Dermis microvascular lymphatic vessel endothelial cell (primary cell): ENCODE results near the gene ANK3. TPM values are rescaled to one million over a fixed set of nuclear protein-coding genes. Genes with fewer than 3 reads are reported as not detected.

Source experiments
- DNase-seq, 2 donors: peaks; one replicate each; pipeline versions ENCODE4 v3.0.0 to v3.0.0-alpha.2; 2010; ENCODE audit warnings: low read depth in 2 of 2
- total RNA-seq: library from RNA; depleted of rRNA; stranded (reverse); fragments of >200 nt; gene quantifications from 2 replicates; pipeline ENCODE4 v1.2.1, GENCODE V29; 2014

The ANK3 gene
- total RNA-seq, 1 donor from 2014 or later = 0.77 TPM

DNA sequence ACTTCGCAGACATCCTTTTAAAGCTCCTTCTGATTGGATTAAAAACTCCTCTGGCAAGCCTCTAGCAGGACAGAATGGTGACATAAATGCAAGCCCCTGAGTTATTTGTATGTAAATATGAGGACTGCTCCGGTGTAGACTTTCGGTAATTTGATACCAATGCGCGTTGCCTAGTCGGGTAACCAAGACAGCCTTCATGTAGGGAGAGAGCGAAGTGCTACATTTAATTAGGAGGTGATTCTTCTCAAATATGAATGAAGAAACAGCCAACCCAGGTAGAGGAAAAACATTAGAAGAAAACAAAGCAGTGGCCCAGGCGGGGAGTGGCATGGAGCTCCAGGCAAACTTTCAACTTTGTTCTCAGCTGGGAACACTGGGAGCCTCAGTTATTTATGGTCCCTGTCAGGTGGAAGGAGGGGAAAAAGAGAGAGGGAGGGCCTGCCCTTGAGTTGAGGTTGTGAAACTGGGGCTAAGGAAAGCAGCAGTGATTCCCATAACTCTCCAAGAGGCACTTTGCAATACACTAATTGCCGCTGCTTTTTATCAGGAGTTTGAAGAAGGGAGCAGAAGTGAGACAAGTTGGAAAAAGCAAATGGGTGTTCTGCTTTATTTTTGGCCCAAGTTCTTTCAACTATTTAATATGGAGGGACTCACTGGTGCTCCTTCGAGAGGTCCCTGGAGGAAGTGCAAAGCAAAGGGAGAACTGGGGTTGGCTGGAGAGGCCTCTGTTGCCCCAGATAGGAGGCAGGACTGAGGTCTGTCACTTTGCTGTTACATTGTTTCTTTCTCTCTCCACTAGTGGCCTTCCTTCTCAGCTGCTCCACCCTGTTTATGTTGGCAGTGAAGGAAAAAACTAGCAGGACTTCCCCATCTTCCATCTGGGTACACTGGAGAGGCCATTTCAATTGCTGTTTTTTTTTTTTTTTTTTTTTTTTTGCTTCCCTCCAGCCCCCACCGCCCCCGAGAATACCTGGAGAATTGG, 248.7 kb downstream of the ANK3 start:
- peak in 1 of 2 donors; percentile 53 for DNase-seq

DNA sequence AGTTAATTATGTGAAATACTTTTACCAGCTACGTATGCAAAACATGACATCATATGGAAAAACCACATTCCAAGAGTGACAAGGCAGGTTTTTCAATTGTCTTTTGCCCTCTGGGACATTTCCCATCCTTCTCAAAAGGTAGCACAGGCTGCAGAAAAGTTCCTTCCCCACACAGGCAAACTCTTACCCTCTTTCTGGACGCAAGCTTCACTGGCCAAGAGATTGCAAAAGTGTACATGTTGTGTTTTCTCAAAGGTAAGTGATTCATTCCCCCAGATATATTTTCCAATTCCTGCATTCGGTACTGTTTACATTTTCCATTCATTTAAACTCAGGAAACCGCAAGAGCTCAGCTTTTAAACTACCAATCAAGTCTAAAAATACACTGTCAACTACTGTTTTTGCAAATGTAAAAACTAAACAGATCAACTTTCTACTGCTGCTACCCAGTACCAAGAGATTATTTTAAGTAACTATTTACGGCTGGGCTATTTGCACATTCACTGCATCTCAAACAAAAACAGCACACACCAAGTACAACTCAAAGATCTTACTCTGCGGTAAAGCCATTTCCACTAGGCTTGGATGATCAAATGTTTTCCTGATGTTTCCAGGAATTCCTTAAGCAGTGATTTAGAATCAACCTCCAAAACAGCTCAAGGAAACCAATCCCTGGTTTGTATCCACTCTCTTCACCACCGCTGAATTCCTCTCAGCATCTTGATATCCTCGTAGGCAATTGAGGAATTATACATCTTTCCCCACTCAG, 249.7 kb downstream of the ANK3 start:
- DNase-seq = peak in 1 of 2 donors; percentile 60

DNA sequence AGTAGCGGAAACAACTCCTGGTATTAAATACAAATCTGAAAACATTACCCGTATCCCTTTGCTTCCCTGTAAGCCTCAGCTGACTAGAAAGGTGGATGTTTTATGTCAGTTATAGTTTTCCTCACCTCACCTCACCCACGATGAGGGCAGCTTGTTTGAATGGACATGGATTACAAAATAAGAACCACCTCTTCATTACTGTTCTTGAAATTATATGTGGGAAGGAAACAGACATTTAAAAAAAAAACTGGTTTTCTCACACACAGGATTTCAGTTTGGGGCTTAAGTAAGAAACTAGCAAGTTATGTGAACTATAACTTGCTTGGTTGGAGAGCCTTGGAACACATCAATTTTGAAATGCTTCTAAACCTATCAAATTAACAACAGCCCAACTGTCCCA, 250.4 kb downstream of the ANK3 start:
- DNase-seq = no peak

DNA sequence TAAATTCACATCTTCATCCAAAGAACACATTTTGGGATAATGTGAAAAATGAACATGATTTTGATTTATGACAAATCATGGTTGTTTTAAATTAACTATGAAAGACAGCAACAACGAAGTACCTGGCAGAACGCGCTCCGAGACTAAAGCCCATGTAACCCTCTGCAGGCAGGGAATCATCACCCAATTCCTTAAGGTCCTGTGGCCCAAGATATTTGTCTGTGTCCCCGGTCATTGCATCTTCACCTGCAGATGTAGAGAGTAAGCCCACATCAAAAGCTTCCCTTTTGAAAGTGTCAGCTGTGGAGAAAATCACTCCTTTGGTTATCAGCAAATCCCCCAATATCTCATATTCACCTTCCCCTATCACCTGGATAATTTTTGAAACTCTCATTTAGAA, 250.8 kb downstream of the ANK3 start:
- DNase-seq = no peak

DNA sequence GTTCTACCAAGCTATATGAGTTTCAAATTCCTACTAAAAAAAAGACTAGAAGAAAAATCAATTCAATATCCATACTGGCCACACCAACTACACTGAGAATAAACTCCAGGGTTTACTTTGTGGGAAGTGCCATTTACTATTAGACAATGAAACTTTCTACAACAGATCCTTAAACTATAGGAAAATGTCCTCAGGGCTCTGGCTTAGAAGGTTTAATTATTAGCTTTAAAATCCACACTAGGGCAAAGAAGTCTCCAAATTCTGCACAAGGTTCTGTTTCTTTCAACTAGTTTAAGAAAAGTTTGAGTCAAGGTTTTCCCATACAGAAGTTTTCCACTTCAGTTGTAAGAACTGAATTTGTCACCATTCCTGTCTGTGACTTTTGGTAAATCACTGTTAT, 251.6 kb downstream of the ANK3 start:
- DNase-seq = no peak

DNA sequence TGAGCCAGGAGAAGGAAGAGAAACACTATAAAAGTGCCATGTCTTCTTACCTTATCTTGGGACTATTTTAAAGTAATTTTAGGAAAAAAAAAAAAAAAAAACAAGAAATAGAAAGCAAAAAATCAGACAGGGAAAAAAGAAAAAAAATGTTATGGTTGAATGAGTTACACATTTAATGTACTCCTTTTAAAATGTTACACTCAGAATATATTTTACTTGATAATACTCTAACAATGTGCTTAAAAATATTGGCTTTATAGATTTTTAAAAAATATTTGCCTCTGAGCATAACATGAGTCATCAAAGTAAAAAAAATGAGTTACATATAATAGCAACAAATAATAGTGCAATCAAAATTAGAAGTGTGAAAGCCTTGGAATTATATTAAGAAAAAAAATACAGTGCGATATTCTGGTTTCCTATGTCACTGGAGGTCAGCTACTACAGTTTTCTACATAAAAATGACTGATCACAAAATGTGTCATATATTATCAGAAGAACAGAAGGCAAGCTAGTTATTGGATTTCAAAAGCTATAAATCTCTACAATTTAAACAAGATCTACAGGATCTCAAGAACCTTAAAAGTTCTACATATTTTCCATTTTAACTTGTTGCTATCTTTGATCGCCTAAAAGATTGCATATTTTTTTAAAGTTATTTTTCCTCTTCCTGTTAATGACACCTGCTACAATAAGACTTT, 252.2 kb downstream of the ANK3 start:
- DNase-seq = peak in 1 of 2 donors; percentile 5

DNA sequence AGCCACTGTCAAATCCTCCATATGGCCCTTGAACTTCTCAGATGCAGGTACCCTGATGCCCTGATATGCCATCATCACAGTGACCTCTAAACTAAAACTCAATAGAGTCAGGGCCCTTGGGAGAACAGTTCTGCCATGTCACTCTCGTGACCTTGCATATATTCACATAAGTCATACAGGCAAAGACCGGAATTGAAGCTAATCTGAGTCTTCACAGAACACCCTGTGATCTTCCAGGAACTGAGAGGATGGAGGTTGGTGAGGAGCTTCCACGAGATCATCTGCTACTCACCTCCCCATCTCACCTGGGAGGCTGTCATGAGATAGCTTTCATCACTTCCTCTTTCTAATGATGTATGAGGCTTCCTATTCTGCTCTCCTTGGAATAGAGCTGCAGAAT, 254.7 kb downstream of the ANK3 start:
- no peak for DNase-seq

DNA sequence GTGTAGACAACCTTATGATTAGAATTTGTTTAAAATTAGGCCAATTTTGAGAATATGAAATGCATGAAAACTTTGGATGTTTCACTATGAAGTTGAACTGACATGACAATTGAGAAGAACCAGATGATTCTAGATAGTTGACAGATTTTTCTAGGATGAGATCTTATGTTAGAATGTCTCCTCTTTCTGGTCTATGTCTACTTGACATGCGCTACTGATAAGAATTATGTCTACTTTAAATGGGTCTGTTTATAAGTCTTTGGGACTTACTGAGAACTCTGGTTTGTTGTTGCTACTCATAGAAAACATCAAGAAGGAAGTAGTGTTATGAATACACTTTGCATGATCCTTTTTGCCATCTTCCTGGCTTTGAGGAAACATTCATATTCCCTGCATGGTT, 255.1 kb downstream of the ANK3 start:
- DNase-seq = no peak

DNA sequence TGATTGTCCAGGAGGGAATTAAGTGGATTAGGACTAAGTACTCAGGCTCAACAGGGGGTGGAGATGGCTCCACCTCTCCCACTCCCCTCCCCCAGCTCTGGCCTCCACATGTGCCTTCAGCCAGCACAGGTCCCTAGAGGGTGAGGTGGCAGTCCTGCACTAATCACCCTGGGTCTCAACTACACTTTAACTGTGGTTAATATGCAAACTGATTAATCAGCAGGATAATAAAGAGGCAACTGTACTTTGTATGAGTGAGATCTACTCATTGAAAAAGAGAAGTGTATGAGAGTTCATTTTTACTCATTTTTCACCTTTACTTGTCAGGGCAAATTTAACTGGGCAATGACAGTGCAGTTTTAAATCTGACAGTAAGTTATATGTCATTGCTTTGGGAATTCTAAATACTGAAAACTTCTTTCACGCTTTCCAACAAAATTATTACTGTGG, 259.5 kb downstream of the ANK3 start:
- DNase-seq = no peak

DNA sequence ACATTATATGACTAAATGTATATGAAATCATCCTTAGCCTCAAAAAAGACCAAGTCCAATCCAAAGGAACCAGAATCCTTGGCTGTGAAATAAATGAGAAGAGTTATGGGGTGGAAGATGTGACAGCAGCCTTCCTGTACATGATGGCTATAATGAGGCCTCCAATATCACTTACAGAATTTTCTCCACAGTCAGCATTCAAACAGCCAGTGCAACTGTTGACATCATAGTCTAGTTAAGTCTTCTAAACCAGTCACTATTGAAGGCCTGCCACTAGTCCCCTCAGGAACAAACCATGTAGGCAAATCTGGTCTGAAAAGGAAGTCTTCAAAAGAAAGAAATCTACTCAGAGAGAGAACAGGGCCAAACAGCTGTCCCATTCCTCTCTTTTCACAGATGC, 263.8 kb downstream of the ANK3 start:
- DNase-seq = no peak

DNA sequence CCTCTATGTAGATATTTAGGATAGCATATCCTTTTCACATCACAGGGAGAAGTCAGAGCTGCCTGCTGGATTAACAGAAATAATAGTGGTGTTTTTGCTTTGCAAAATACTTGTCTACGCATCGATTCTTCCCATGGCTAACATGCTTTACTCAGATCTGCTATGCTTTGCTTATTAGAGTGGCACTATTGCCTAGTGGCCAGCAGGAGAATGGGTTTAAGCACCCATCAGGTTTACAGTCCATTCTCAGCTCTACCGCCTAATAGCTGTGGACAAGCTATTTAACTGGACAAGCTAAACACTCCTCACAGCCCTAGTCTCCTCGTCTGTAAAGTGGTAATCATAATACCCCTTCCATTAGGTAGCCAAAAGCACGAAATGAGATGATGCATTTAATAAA, 265.1 kb downstream of the ANK3 start:
- no peak for DNase-seq

DNA sequence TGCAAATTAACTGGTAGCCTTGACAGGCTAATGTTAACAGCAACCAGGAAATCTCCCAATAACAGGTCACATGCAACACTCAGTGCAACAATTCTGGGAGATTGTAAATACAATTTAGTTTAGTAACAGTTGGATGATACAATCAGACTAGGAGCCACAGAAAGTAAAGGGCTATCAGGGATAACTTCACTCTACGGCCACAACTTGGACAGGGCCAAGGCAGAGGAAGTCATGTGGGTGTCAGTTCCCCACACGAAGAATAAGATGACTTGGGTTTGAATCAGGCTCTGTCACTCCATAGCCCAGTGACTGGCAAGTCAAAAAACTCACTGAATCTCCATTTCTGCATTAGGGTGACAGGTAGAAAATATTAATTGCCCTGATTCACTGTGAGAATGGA, 266.0 kb downstream of the ANK3 start:
- no peak for DNase-seq

DNA sequence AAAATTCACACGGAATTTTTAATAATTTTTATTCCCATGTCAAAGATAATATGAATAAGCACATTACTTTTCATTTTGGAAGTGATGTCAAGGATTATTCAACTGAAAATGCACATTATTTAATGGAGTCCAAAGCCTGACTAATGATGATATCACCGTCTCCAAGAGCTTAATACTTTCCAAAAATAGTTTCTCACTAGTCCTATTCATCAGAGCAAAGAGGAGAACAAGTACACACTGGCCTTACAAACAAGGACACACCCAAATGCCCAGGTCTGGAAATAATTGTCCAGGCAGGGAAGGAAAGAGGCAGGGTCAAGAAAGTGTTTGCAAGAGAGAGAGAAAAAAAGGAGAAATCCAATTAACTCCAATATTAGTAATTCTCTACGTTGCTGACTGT, 266.5 kb downstream of the ANK3 start:
- DNase-seq = peak in 1 of 2 donors; percentile 44

DNA sequence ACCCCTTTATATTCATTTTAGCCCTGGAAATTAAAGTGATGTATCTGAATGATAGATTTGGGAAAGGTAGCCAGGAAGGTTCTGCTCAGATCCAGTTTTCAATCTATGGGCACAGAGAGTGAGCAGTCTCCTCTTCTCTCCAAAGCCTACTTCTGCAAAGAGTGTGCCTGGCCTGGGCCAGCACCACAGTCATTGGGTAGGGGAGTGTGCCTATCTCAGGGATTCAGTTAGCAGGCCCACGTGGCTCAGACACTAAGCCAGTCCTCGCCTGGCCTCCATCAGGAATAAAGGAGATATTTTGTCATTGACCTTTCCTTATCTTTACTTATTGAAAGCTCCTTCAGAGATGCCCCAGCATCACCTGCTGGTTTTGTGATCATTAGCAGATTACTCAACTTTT, 267.5 kb downstream of the ANK3 start:
- DNase-seq = no peak

DNA sequence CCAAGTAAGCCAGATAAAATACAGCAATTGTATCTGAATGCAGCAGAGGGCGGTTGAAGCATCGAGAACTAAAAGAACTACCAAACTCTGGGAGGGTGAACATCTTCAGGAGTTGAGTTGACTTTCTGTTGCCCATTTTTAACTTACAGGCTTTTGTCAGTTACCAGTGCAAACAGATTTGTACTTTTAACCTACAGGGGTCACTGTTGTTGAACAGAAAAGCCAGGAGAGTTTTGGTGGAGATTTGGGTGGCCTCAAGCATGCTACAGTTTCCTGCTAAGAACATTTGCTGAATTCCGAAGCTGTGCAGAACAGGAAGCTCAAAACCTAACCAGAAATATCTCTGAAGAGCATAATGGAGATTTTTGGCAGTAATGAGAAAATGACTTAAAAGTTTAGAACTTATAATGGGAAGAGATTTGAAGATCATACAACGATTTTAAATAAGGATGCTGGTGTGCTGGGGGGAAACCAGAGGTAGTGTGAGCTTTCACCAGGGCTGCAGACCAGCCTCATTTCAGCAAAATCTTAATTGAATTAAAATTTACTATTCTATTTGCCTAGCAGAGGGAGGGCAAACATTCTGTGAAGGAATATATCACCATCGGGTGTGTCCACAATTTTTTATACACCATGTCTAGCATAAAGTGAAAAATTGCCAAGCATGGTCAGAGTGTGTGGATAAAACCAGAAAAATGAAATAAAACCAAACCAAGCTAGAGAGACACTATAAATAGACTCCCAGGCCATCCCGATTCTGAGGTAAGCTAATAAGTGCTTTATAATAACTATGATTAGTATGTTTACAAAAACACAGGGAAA, 274.7 kb downstream of the ANK3 start:
- peak; percentile 5 to 69 for DNase-seq

DNA sequence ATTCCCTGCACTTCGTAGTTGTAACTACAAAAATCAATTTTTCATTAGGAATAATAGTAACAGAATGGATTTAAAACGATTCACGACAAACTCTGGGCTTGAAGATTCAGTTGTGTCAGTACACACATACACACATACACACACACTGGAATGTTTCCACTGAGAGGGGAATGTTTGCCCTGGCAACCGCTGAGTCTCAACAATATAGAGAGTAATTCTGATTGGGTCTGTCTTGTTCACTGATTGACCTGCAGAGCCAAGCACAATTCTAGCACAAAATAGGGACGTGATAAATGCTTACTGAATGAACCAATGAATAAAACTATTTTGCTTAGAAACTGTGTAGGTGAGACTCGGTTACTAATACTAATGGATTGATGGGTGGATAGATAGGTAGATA, 278.9 kb downstream of the ANK3 start:
- DNase-seq = no peak

DNA sequence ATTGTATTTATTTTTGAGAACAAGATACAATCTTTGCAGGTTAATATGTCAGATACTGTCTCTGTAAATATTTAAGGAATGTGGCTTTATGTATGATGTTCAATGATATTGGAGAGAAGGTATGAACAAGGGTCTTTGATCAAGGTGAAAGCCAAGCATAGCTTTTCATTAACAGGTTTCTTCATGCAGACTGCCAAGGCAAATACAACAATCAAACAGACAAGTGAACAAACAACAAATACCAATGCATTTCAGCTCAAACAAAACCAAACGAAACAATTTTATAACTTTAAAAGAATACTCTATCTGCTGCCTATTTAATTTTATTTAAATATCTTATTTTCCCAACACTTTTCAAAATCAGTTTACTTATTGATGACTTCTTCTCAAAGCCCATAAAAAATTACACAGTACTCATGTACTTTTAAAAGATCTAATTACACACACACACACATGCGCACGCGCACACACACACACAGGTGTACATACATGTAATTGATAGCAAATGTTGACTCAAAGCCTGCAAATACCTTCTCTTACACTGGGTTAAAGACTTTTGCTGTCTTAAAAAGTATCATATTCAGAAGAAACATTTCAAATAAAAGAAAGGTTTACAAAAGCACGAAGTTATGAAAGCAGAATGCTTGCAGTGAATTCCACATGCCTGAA, 282.2 kb downstream of the ANK3 start:
- DNase-seq = no peak

DNA sequence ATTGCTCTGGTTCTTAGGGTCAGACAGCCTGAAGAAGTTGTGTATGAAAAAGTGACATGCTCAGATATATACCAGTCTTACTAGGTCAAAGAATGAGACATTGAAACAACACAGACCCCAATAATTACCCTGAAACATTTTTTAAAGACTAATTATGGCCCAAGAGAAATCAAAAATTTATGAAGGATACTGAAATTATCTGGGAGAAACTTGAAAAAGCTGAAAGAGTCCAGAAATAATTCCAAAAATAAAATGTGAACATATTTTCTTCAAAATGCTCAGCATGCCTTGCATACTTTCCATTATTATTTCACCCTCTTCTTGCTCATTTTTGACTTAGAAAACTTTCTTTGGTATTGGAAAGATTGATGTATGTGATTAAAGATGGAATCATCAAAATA, 284.4 kb downstream of the ANK3 start:
- no peak for DNase-seq

DNA sequence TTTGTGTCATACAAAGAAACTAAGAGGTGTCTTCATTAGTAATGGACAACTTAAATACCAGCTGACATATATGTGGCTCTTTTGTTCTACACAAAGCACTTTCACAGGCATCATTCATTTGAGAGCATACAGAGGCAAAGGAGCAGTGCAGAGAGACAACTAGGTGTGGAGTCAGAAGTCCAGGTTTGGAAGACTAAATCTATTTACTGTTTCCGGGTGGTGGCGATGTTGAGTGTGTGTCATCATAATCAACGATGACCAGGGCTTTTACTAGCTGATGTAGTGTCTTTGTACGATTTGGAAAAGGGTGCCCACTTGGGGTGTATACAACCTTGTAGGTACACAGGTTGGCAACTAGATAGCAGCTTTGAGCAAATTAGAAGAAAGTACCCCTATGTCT, 287.9 kb downstream of the ANK3 start:
- DNase-seq = no peak

DNA sequence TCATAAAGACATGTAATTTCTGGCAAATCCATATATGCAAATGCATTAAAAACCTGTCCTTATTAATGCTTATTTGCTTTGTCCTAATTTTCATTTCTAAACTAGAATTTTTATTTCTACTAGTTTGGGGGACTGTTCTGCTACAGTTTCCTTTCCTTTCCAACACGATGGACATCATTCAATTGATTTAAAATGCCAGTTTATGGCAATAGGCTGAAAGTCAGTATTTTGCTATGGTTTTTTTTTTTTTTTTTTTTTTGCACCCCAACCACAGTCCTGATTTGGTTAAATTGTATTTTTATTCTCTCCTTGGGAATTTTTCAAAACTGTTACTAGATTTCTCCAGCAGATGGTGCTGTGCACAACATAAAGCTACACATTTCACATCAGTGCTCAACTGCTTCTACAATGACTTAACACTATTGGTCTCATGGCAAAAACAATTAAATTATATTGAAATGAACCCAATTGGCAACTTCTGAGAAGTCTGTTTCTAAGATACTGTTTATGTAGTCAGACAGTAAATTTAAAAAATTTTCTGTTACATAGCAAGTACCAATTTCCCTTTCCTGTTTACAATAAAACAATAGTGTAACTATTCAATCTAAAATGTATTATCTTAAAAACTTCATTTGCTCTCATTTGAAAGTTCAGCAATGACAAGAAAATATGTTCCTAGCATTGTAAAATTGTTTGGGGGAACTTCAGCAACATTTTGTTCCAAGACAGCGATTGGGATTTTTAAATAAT, 289.5 kb downstream of the ANK3 start:
- DNase-seq = peak; percentile 48 to 67
